ENCODE data around the gene TMEM69.
"Not testable (repeated sequence)": the region's sequence is repeated elsewhere in the genome, so short reads cannot be mapped to it uniquely, and the experiment has no call there.

TMEM69 gene

GRCh38 chr1:45739641-45740156, 51.7 kb downstream of the TMEM69 start:
- not testable (repeated sequence) for DNase-seq
